CD14-positive monocyte (primary cell): ENCODE measurements around the gene VEPH1. TPM values are rescaled to one million over a fixed set of nuclear protein-coding genes. Genes with fewer than 3 reads are reported as not detected.

Experiments used
- DNase-seq, 3 donors: peaks; one replicate each; pipeline ENCODE4 v3.0.0-alpha.2; 2011 to 2022
- H2AFZ ChIP-seq: 2 replicates; pipeline ENCODE4 v1.6.0; 2012; ENCODE audit warnings: mild to moderate bottlenecking, low read depth, low read length, inconsistent platforms; ENCODE audit not compliant: insufficient read depth, poor library complexity, severe bottlenecking
- H3K27ac ChIP-seq, 2 donors: 1 replicate in 1 of 2; 2 replicates in 1 of 2; pipeline ENCODE4 v1.5.1; 2012 to 2013; ENCODE audit warnings: low read length in 2 of 2, control low read depth in 1 of 2, inconsistent platforms in 1 of 2, low read depth in 1 of 2, mild to moderate bottlenecking in 1 of 2
- H3K27me3 ChIP-seq, 2 donors: one replicate each; pipeline versions ENCODE4 v1.6.0 to v1.6.1; 2011 to 2013; ENCODE audit warnings: low read length in 2 of 2; ENCODE audit not compliant: control insufficient read depth in 2 of 2, insufficient read depth in 2 of 2
- H3K36me3 ChIP-seq, 2 donors: replicated peaks in 1 of 2; 1 replicate in 1 of 2; 2 replicates in 1 of 2; pipeline versions ENCODE4 v1.5.1 to v1.6.1; 2012 to 2013; ENCODE audit warnings: low read length in 2 of 2, control low read depth in 1 of 2, inconsistent platforms in 1 of 2, mild to moderate bottlenecking in 1 of 2; ENCODE audit not compliant: insufficient read depth in 2 of 2, control insufficient read depth in 1 of 2
- H3K4me1 ChIP-seq, 2 donors: 1 replicate in 1 of 2; 2 replicates in 1 of 2; pipeline versions ENCODE4 v1.5.1 to v1.6.1; 2012 to 2013; ENCODE audit warnings: low read length in 2 of 2, control low read depth in 1 of 2, inconsistent platforms in 1 of 2, mild to moderate bottlenecking in 1 of 2, moderate library complexity in 1 of 2; ENCODE audit not compliant: insufficient read depth in 2 of 2, control insufficient read depth in 1 of 2
- H3K4me2 ChIP-seq: replicated peaks from 2 replicates; pipeline ENCODE3; 2012; ENCODE audit warnings: low read length, moderate library complexity, mild to moderate bottlenecking; ENCODE audit not compliant: poor library complexity, severe bottlenecking; ENCODE audit errors: extremely low read depth
- H3K4me3 ChIP-seq, 3 experiments: fragments of 200-600 bp in 1 of 3; sonication (generic) in 1 of 3; replicated peaks in 1 of 3; 1 replicate in 2 of 3; 2 replicates in 1 of 3; pipeline ENCODE4 v1.5.1; 2011 to 2013; ENCODE audit warnings: low read length in 3 of 3, mild to moderate bottlenecking in 3 of 3, control low read depth in 2 of 3, low read depth in 2 of 3, inconsistent platforms in 1 of 3, moderate library complexity in 1 of 3
- H3K79me2 ChIP-seq: 2 replicates; pipeline ENCODE4 v1.6.0; 2012; ENCODE audit warnings: mild to moderate bottlenecking, control low read depth, inconsistent platforms, low read length, moderate library complexity; ENCODE audit not compliant: insufficient read depth
- H3K9ac ChIP-seq: 2 replicates; pipeline ENCODE4 v1.6.0; 2017; ENCODE audit warnings: low read length, mild to moderate bottlenecking; ENCODE audit not compliant: insufficient read depth, poor library complexity, severe bottlenecking
- H3K9me3 ChIP-seq, 2 donors: replicated peaks in 1 of 2; 1 replicate in 1 of 2; 2 replicates in 1 of 2; pipeline versions ENCODE4 v1.5.1 to v1.6.1; 2012 to 2013; ENCODE audit warnings: low read length in 2 of 2, control low read depth in 1 of 2; ENCODE audit not compliant: control insufficient read depth in 1 of 2, insufficient read depth in 1 of 2
- H4K20me1 ChIP-seq: 2 replicates; pipeline ENCODE4 v1.6.0; 2012; ENCODE audit warnings: mild to moderate bottlenecking, low read length, control low read depth, moderate library complexity; ENCODE audit not compliant: insufficient read depth
- H3K27ac Mint-ChIP-seq, 7 donors: one replicate each; pipeline ENCODE4 v1.8.0; 2020; ENCODE audit warnings: mild to moderate bottlenecking in 7 of 7, mixed read lengths in 7 of 7, moderate library complexity in 6 of 7, inconsistent platforms in 2 of 7
- H3K27me3 Mint-ChIP-seq, 3 donors: one replicate each; pipeline ENCODE4 v1.8.0; 2021 to 2022; ENCODE audit warnings: low read depth in 3 of 3, mild to moderate bottlenecking in 3 of 3, mixed read lengths in 3 of 3, moderate library complexity in 3 of 3, inconsistent platforms in 1 of 3
- H3K36me3 Mint-ChIP-seq, 2 donors: one replicate each; pipeline ENCODE4 v1.8.0; 2020; ENCODE audit warnings: mixed read lengths in 2 of 2, inconsistent platforms in 1 of 2, mild to moderate bottlenecking in 1 of 2
- H3K4me1 Mint-ChIP-seq: one replicate; pipeline ENCODE4 v1.8.0; 2020; ENCODE audit warnings: mild to moderate bottlenecking, mixed read lengths
- H3K4me3 Mint-ChIP-seq, 2 donors: one replicate each; pipeline ENCODE4 v1.8.0; 2020; ENCODE audit warnings: mild to moderate bottlenecking in 2 of 2, mixed read lengths in 2 of 2, moderate library complexity in 1 of 2
- H3K9me3 Mint-ChIP-seq, 7 donors: one replicate each; pipeline ENCODE4 v1.8.0; 2020 to 2022; ENCODE audit warnings: mixed read lengths in 7 of 7, mild to moderate bottlenecking in 6 of 7, moderate library complexity in 6 of 7, inconsistent platforms in 2 of 7
- CTCF ChIP-seq: fragments of 200-600 bp; IDR thresholded peaks from one replicate; pipeline ENCODE4 v1.8.0; 2022; ENCODE audit warnings: antibody characterized with exemption, mild to moderate bottlenecking
- WGBS: methylation state at CpG from one replicate; pipeline ENCODE4 v1.1.5; 2013; ENCODE audit warnings: missing lambda C conversion rate; ENCODE audit not compliant: insufficient coverage; 5-methylcytosine and 5-hydroxymethylcytosine counted together
- intact Hi-C, 2 donors: fragments of 100-400 bp; cut with micrococcal nuclease; formaldehyde crosslinking; loops; one replicate each; pipeline versions ENCODE4 v1.15.0 to v1.15.1; 2023
- polyA plus RNA-seq, 3 donors: library from polyadenylated mRNA; depleted of rRNA in 1 of 3; unstranded in 2 of 3; stranded (reverse) in 1 of 3; fragments of 300-500 nt in 2 of 3; fragments of >200 nt in 1 of 3; fragmentation: Illumina TruSeq in 2 of 3; gene quantifications; 1 replicate in 2 of 3; 2 replicates in 1 of 3; pipeline ENCODE4 v1.2.3, GENCODE V29; 2012 to 2021

Gene VEPH1
- polyA plus RNA-seq, 3 donors: 0.44 TPM; not detected in 2

GRCh38 chr3:157300094-157300493 lies 203.1 kb downstream of the VEPH1 start:
- Mint-ChIP-seq H3K36me3 (no peaks in the 10 kb centered on the region), H3K4me3 (no peak overlapping the region), H3K27me3 (no peaks in the 10 kb centered on the region), H3K9me3 (peaks cover 0 to 2% (median 0%) of the 10 kb centered on the region in 7 donors), H3K4me1 (no peaks in the 10 kb centered on the region), H3K27ac (no peak overlapping the region)
- no peaks in the 10 kb centered on the region for H3K4me1 ChIP-seq
- no peaks in the 10 kb centered on the region for H3K79me2 ChIP-seq
- DNase-seq: no peak
- H3K27ac ChIP-seq: no peak overlapping the region
- H3K4me2 ChIP-seq: no peak overlapping the region
- H3K27me3 ChIP-seq: no peaks in the 10 kb centered on the region
- no peaks in the 10 kb centered on the region for H4K20me1 ChIP-seq
- no peak overlapping the region for H2AFZ ChIP-seq
- no peak overlapping the region for H3K4me3 ChIP-seq
- H3K9me3 ChIP-seq: no peaks in the 10 kb centered on the region
- no peak for TF ChIP-seq CTCF
- no peak overlapping the region for H3K9ac ChIP-seq
- H3K36me3 ChIP-seq: no peaks in the 10 kb centered on the region
- WGBS: no CpG with 5 or more reads among the region's 2 CpGs
- intact Hi-C loops: no loop called here

DNA sequence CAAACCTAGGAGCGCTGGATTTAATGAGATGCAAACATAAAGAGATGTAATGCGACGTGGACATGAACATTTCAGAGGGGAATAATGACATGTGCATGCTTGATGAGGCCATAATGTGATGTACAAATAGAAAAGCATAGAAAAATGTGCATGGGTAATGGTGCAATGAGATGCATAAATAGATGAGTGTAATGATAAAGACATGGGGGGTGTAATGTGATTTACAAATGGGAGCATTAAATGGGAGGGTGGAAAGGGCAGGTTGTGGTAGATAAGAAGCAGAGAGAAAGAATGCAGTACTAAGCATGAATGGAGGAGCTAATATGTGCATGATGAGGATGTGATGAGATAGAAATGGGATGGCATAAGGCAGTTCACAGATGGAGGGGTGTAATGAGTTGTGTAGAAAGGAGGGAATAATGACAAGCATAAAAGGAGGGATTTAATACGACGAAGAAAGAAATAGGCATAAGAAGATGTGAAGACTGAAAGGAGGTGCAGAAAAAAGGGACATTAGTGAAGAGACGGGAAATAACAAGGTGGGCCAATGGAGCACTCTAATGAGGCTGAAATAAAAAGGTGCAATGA lies 205.8 kb downstream of the VEPH1 start:
- Mint-ChIP-seq H3K9me3 (peaks cover 0 to 5% (median 0%) of the 10 kb centered on the region in 7 donors), H3K4me1 (no peaks in the 10 kb centered on the region), H3K36me3 (no peaks in the 10 kb centered on the region), H3K27me3 (no peaks in the 10 kb centered on the region), H3K27ac (no peak overlapping the region), H3K4me3 (no peak overlapping the region)
- intact Hi-C loops: no loop called here
- H3K79me2 ChIP-seq: no peaks in the 10 kb centered on the region
- H3K9ac ChIP-seq: no peak overlapping the region
- WGBS: 94% methylated on average over 4 of the region's 6 CpGs
- H3K9me3 ChIP-seq: no peaks in the 10 kb centered on the region
- H3K4me3 ChIP-seq: no peak overlapping the region
- H3K27me3 ChIP-seq: no peaks in the 10 kb centered on the region
- no peaks in the 10 kb centered on the region for H3K36me3 ChIP-seq
- no peak overlapping the region for H3K27ac ChIP-seq
- H4K20me1 ChIP-seq: no peaks in the 10 kb centered on the region
- DNase-seq: no peak
- H2AFZ ChIP-seq: no peak overlapping the region
- TF ChIP-seq CTCF: no peak
- no peaks in the 10 kb centered on the region for H3K4me1 ChIP-seq
- H3K4me2 ChIP-seq: no peak overlapping the region
